ENCODE measurements around the gene CAMKV.
"Not testable (repeated sequence)": the region's sequence is repeated elsewhere in the genome, so short reads cannot be mapped to it uniquely, and the experiment has no call there.

CAMKV gene, protein sequence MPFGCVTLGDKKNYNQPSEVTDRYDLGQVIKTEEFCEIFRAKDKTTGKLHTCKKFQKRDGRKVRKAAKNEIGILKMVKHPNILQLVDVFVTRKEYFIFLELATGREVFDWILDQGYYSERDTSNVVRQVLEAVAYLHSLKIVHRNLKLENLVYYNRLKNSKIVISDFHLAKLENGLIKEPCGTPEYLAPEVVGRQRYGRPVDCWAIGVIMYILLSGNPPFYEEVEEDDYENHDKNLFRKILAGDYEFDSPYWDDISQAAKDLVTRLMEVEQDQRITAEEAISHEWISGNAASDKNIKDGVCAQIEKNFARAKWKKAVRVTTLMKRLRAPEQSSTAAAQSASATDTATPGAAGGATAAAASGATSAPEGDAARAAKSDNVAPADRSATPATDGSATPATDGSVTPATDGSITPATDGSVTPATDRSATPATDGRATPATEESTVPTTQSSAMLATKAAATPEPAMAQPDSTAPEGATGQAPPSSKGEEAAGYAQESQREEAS

DNA sequence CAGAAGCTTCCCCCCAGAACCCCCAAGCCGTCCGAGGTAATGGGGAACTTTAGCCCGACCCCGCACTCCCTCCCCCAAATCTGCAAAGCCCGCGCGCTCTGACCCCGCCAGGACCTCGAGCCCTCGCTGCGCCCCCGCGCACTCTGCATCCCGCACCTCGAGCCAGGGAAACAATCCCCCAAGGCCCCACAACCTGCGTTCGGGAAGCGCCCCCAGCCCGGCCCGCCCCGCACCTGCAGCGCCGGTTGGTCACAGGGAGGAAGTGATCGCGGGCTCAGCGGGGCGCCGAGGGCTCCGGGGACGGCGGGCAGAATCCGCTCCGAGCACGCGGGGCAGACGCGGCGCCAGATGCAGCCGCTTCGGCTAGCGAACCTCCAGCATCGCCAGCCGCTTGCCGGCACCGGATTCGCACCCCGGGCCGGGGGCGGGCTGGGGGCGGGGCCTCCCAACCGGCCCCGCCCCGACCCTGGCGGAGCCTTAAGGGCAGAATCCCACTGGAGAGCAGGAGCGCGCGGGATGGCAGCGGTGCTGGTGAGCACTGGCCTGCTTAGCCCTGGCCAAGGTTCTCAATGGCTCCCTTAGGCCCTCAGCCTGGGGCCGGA lies at the start of gene CAMKV:
Gene CAMKV (minus strand): TSS at position 382 of the 602 bp plus-strand sequence. CDS start 7,518 bp downstream, outside the sequence.
- DNase-seq (ENCODE audit: low spot score), result peak; percentile 6

DNA sequence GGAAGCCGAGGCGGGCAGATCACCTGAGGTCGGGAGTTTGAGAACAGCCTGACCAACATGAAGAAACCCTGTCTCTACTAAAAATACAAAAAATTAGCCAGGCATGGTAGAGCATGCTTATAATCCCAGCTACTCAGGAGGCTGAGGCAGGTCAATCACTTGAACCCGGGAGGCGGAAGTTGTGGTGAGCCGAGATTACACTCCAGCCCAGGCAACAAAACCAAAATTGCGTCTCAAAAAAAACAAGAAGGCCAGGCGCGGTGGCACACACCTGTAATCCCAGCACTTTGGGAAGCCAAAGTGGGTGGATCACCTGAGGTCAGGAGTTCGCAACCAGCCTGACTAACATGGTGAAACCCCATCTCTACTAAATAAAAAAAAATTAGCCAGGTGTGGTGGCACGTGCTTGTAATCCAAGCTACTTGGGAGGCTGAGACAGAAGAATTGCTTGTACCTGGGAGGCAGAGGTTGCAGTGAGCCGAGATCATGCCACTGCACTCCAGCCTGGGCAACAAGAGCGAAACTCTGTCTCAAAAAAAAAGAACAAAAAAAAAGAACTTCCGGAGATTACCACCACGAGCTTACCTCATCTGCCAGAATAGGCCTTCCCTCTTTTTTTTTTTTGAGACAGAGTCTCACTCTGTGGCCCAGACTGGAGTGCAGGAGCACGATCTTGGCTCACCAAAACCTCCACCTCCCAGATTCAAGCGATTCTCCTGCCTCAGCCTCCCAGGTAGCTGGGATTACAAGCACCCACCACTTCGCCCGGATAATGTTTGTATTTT lies 48.3 kb upstream of the CAMKV start:
- DNase-seq (ENCODE audit: low spot score), result not testable (repeated sequence)

DNA sequence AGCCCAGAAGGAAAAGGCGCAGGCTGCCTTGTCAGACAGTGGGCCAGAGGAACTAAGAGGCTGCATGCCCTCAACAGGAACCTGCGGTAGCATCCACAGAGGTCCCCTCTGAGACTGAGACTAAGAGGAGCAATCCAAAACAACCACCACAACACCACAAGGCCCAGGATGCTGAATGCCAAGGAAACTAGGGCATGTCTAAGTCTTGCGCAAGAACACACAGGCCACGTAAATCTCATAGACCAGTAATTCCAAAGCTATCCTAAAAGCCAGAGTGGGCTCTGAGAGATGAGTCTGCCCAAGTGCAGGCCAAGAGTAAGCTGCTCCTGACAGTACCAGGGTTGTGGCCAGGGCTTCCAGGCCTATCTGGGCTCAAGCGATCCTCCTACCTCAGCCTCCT lies 47.0 kb upstream of the CAMKV start:
- no peak for DNase-seq (ENCODE audit: low spot score)

DNA sequence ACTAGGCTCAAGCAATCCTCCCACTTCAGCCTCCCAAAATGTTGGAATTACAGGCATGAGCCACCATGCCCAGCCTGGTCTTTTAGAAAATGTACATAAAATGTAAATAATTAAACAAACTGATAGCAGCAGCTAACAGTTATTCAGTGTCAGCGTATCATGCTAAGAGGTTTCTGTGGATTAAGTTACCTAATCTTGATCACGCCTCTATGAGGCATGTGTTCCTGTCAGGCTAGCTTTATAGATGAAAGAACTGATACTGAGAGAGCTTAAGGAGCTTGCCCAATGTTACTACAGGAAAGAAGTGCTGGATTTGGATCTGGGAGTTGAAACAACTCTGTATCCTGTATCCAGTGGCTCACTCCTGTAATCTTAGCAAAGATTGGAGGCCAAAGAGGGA lies 45.2 kb upstream of the CAMKV start:
- DNase-seq (ENCODE audit: low spot score), result no peak

DNA sequence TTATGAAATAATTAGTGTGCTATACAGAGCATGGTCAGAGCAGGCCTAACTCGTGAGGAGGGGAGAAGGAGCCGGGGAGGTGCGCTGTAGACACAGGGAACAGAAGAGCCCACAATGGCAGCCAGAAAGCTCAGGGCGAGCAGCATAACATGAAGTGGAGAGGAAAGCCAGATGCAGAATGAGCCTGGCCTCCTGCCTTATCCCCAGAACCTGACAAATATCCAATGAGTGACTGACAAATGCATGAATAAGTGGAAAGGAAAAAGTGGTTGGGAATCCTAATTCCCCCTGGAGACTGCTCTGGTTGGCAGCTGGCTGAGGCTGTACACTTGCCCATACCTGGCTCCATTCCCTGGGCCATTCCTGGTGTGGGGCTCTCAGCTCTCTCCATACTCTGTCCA lies 43.2 kb upstream of the CAMKV start:
- DNase-seq (ENCODE audit: low spot score), result no peak

DNA sequence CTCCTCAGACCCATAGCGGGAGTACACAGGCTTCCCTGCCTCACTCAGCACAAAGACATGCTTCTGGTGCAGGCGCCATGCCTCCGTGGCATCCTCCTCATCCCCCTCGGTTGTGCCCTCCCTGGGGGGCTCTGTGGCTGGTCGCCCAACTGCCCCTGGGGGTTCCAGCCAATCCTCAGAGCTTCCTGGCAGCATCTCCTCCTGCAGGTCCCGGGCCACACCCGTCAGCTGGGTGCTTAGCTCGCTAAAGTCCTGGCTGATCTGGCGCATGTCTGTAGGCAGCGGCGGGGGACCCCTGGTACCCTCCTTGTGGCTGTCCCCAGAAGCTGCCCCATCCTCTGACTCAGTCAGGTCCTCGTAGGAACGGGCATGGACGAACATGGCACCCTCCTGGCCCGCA lies 41.9 kb upstream of the CAMKV start:
- no peak for DNase-seq (ENCODE audit: low spot score)

DNA sequence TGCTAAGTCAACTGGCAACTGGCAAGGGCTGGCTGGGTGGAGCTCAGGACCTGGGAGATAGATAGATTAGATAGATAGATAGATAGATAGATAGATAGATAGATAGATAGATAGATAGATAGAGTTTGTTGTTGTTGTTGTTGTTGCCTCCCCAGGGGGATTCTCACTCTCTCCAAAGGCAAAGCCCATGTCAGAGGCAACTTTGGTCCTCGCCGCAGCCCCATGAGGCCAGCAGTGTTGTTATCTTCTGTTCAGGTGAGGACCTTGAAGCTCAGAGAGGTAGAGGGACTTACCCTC lies 41.4 kb upstream of the CAMKV start:
- no peak for DNase-seq (ENCODE audit: low spot score)

DNA sequence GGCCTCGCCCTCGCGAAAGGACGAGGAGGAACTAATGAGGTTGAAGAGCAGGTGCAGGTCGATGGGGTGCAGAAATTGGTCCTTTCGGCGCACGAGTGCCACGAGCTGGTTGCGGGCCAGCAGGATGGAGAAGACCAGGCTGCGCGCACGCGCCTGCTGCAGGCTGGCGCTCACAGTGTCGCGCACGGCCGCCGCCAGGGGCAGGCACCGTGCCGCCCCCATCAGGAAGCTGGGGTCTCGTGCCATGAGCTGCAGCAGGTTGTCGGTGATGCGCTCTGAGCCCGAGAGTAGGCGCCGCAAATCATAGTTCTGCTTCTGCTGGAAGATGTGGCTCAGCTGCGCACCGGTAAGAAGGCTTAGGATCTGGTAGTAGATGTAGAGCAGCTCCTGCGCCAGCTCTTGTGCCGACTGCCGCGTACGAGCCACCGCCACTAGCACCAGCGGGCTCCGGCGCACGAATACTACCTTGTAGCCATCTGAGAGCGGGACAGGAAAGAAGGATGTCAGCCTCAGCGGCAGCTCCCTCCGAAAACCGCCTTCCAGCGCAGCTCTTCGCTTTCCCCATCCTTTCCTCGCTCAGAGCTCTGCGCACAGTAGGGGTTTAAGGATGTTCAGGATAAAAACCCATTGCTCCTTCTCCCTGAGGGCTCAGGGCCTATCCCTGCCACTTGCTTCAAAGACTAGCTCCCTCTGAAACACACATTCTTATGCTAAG lies 40.9 kb upstream of the CAMKV start:
- no peak for DNase-seq (ENCODE audit: low spot score)

DNA sequence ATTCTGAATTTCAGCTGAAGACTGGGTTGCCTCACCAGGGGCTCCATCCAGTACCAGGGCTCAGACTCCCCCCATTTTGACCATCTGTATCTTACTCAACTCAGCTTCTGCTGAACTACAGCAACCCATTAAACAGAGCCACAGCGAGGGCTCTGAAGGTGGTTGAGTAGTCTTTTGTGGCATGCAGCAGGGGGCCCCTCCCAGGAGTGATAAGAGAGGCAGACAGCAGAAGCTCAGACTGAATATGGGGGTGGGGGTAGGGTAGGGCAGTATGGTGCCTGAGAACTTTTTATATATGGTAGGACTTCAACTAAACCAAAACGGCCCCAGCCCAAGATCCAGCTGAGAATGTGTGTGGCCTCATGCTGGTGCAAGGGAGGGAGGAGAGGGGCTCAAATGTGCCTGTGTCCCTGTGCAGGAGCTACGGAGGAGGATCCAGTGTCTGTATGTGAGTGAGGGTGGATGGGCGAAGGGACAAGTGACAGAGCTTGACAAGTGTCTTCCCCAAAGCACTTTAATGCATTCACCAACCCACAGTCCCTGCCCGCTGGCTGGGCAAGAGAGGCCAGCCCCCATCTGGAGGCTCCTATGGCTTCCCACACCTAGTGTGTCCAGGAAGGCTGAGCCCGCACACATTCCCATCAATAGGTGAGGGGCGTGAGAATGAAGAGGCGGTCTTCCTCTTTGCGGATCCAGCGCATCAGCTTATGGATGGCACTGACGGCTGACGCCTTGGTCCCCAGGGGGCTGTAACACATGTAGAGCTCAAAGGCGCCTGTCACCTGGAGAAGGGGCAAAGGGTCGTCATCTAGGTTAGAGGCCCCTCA lies 38.9 kb upstream of the CAMKV start:
- no peak for DNase-seq (ENCODE audit: low spot score)

DNA sequence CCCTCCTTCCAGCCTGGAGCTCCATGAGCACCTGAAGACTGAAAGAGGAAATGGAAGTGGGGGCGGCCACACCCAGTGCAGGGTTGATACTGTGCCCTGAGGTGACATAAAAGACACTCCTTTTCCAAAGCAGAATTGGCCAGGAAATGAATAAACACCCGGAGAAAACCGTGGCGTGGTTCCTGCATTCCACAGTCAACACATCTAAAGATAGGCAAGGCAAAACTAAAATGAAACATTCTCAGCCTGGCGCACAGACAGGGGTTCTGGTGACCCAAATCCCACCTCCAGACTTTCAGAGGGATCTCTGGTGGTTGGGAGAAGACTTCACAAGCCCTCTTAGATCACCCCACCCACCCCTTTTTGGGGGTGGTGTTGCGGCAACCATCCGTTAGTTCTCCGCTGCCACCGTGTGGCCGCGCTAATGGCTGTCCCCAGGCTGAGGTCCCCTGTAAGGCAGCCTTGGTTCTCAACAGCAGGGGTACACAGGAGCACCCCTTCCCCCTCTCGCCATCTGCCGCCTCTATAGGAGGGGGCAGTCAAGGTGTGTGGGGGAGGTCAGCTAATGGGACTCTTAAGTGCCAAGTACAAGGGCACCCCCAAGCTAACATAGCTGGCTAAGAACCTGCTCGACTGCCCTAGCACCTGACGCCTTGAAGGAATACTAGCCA lies 36.5 kb upstream of the CAMKV start:
- peak; percentile 40 for DNase-seq (ENCODE audit: low spot score)

DNA sequence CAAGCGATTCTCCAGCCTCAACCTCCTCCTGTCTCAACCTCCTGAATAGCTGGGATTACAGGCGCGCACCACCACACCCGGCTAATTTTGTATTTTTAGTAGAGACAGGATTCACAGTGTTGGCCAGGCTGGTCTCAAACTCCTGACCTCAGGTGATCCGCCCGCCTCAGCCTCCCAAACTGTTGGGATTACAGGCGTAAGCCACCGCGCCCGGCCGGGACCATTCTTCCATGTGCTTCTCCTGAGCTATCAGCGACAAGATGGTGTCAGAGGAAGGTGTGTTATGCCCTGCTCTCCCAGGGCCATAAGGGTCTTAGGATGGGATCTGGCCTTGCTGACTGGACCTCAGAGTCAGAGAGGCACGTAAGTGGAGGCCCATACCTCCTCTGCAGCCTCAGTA lies 34.7 kb upstream of the CAMKV start:
- not testable (repeated sequence) for DNase-seq (ENCODE audit: low spot score)

DNA sequence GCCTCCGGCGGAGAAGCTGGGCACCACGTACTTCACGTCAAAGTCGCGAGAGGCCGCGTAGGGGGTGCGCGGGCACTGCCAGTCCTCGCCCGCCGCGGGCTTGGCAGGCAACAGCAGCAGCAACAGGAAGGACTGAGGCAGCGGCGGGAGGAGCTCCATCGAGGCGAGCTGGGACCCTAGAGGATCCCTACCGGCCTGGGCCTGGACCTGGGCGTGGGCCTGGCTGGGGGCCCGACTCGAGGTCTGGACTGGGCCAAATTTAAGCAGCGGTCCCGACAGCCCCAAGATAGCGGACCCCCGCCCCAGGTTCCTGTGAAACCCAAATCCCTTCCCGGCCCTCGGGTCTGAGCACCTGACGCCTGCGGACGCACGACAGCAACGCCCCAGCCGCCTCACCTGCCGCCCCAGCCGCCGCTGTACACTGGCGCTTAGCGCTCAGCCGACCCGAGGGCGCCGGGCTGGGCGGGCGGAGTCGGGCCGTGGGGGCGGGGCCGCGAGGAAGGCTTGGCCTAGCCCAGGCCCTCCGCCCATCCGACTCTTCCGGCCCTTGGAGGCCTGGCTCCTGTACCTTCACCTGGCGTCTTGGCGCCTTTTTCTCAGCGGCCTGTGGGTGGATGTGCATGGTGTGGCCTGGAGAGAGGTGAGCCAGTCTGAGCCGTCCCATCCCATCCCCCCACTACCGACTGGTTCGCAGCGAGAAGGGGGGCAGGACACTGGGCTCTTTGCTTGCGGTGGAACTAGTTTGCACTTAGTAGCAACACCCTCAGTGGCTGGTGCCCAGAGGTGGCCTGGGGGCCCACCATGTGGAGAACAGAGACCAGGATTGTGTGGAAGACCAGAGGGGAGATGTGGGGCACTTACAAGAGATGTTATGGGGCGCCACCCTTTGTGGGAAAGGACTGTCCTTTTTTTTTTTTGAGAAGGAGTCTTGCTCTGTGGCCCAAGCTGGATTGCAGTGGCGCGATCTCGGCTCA lies 34.0 kb upstream of the CAMKV start, which contains the start of gene MST1R:
Gene MST1R (minus strand): TSS at position 423 of the 974 bp plus-strand sequence. CDS start 264 bp downstream, at position 159.
- peak; percentile 81 for DNase-seq (ENCODE audit: low spot score)

DNA sequence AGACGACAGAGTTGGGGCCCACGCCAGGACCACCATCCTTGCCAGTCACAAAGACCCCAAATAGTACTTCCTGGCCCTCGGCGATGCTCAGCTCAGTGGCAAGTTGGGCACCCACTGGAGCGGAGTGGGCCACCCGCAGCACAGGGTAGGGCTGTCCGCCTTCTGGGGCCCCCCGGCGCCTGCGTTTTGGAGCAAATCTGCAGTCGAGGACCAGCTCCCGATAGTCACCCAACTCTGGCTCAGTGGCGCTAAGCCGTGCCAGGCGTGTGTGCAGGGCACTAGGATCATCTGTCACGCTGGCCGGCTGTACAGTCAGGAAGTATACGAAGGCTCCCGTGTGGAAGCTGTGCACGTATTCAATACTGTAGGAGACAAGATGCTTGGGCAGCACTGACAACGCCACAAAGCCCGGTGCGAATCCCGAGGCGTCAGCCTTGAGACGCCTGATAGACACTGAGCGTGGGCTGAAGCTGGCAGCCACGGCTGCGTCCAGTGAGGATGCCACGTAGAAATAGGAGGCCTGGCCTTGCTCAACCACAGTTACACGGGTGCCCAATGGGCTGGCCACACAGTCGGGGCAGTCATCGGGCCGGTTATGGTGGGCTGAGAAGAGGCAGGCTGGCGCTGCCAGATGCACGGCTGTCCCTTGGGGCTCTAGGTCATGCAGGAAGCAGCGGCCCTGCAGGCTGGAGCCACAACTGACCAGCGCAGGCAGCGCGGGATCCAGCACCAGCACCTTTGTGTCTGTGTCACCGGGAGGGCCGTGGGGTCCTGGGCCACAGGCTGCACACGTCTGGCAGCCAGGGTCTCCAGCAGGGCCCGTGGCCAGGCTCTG lies 33.0 kb upstream of the CAMKV start:
- DNase-seq (ENCODE audit: low spot score), result no peak

DNA sequence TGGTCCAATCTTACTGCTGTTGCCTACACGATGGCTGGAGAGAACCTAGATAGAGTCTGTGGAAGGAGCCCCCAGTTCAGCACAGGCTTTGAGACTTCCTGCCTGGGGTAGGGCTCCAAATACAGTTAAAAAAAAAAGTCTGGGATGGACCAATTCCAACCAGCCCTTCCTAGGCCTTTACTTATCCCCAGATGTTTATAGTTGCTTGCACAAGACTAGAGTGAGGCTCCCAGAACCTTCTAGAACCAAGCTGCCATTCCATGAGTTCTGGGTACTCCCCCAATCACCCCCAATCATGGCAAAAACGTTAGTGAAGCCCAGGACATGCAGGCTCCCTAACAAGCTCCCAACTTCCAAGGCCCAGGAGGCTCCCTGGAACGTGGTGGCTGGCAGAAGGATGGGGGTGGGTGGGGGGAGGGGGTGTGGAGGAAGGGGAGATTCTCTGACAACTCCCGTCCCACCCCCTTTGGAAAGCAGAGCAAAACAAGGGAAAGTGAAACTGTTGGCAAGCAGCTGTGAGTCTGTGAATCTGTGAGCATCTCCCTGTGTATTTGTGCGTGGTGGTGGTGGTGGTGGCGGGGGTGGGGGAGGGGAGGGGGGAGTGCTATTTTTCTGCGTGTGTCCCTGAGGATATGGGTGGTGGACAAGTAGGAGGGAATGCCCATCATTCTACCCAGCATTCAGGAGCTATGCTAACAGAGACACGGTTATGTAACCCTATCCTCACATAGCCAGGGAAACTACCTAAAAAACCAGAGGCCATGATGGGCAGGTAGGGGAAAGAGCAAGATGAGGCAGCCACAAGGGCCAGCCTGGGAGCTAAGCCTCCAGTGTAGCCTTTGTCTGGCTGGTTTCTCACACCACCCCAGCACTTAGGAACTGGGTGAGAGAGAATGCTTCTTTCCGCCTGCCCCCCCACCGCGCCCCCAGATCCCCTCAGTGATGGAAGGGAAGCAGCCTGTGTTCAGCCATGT lies 31.9 kb upstream of the CAMKV start:
- no peak for DNase-seq (ENCODE audit: low spot score)

DNA sequence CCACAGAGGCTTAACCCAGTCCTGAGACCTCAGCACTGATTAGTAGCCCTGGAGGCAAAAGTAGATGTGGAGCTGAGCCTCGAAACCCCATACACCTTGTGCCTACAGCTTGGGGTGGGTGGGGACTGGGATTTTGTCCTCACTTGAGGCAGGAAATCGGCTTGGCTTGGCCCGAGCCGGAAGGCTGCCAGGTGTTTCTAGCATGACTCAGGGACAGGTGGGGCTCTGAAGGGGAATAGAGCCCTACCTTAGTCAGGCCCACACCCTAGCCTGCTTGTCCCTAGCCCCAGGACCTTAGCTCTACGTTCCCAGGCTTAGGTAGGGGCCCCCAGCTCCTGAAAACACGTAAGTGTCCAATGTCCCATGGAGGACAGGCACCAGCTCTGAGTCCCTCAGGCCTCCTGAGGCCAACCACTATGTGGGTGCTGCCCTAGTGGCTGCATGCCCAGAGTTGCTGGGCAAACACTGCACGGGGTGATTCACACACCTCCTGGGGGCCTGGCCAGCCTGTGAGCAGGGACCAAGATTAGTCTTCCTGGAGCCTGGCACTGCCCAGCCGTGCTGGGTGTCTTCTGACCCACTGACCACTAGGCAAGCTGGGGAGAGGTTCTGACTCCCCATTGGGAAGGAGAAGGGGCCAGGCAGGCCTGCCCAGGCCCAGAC lies 30.9 kb upstream of the CAMKV start:
- no peak for DNase-seq (ENCODE audit: low spot score)

DNA sequence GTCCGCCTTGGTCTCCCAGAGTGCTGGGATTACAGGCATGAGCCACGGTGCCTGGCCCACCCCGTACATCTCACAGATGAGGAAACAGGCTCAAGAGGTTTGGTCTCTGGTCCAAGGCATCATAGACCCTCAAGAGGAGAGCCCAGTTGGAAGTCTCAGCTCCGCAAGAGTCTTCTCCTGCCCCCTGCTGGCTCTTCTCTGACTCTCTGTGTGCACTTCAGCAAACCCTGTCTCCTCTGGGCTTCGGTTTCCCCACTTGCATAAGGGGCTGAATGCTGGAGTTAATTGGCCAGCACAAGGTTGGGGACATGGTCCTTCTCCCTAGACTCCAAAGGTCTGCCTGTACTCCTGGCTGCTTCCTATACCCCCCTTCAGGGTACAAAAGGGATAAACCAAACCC lies 30.1 kb upstream of the CAMKV start:
- DNase-seq (ENCODE audit: low spot score), result no peak

DNA sequence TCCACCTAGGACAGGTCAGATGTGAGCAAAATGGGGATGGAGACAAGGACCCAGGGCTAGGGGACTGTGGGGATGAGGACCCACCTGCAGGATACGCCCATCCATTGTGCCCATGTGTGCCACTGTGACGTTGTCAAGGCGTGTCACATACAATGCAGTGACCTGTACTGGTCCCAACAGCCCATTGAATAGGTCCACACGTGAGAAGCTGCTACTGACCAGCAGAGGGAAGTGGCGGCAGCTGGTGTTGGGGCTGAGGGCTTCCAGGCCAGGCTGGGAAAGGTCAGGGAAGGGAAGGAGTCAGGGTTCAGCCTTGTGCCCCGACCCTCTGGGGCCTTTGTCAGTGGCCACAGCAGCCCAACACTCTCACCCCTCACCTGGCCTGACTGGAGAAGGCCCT lies 29.3 kb upstream of the CAMKV start:
- DNase-seq (ENCODE audit: low spot score), result no peak

Data from CD4-positive, alpha-beta T cell treated with Interleukin-2 at 100 ng/mL for 4 hours (primary cell).